ENCODE data around the gene NPC1.

- no peak for TF ChIP-seq CTCF (IDR thresholded peaks at IDR 0.05)
- no peak for TF ChIP-seq POLR2A (IDR thresholded peaks at IDR 0.05)
- TF ChIP-seq EP300 (IDR thresholded peaks at IDR 0.05), result no peak
These were observed 40.4 kb upstream of the NPC1 start for GRCh38 chr18:23626451-23627279.

Measured in ovary (tissue), 3 donors.